Fibroblast of skin of left quadriceps (primary cell): ENCODE measurements around the gene DSTYK.

ENCODE experiments used
- DNase-seq, 2 experiments: peaks; one replicate each; pipeline ENCODE4 v3.0.0-alpha.2; 2013; ENCODE audit warnings: low read depth in 2 of 2

DSTYK gene

DNA sequence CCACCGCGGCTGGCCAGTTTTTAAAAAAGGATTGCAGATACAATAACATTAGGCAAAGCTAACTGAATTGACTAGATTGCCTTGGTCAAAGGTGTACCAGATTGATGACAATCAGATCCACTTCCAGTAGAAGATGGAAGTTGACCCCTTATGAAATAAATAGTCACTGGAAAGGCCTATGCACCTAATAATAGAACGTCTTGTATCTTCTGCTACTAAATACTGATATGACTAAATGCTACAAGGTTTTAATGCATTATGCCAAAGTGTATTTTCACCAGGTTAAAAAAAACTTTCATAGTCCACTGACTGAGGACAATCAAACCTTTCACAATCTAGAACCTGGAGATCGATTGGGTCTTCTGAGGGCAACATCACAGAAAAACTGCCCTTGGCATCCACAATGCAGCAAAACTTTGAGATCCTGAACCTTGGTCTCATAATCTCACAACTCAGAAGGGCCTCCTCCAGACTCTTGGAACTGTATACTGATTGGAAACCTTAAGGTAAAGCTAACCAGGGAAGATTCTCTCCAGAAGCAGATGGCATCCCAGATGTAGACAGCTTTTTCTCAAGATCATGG lies 82.0 kb downstream of the DSTYK start:
- no peak for DNase-seq

DNA sequence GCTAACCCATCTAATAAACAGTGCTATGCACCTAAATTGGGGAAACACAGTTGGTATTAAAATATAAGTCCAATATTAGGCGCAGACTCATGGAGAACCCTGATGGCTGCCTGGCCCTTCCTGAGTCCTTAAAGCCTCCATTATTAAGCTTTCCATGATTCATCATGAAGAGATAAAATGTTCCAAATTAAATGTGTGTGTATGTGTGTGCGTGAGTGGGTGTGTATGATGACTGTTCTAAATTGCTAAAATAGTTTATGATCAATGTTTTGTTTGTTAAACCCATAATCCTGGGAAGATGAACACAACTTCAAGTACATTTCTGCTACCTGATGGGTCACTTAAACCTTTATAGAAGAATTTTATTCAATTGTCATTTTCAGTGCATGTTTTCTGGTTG lies 83.5 kb downstream of the DSTYK start:
- no peak for DNase-seq

DNA sequence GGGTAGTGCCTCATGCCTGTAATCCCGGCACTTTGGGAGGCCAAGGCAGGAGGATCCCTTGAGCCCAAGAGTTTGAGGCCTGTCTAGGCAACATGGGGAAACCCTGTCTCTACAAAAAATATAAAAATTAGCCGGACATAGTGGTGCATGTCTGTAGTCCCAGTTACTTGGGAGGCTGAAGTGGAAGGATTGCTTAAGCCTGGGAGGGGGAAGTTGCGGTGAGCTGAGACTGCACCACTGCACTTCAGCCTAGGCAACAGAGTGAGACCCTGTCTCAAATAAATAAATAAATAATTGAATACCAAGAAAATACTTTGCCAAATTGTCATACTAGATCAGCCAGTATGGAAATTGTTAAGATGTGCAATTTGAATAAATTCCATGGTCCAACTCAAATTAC lies 83.9 kb downstream of the DSTYK start:
- no peak for DNase-seq

DNA sequence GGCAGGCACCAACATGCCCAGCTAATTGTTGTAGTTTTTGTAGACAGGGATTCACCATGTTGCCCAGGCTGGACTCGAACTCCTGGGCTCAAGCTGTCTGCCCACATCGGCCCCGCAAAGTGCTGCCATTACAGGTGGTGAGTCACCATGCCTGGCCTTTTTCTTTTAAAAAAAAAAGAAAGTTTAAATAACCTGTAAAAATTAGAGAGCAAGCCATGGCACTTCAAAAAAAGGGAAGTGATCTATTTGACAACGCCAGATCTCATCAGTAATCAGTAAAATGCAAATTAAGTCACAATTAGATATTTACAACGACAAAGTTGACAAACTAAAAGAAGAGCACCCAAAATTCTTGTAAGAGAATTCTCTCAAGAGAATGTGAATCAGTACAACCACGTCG lies 86.8 kb downstream of the DSTYK start:
- no peak for DNase-seq

DNA sequence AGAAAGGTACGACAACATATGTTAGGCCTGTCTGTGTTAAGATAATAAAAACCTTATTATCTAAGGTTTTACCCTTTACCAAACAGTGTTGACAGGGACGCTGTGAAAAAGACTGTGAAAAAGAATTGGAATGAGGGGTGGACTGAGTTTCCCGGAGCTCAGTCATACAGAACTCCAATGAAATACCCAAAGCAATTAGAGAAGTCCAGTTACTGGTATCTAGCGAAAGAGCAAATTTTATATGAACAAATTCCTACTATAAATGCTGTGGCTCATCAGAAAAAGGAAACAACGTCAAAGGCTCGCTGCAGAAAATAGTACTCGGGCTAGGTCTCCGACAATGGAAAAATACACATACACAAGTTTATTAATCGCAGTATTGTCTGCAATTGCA lies 89.0 kb downstream of the DSTYK start:
- no peak for DNase-seq

DNA sequence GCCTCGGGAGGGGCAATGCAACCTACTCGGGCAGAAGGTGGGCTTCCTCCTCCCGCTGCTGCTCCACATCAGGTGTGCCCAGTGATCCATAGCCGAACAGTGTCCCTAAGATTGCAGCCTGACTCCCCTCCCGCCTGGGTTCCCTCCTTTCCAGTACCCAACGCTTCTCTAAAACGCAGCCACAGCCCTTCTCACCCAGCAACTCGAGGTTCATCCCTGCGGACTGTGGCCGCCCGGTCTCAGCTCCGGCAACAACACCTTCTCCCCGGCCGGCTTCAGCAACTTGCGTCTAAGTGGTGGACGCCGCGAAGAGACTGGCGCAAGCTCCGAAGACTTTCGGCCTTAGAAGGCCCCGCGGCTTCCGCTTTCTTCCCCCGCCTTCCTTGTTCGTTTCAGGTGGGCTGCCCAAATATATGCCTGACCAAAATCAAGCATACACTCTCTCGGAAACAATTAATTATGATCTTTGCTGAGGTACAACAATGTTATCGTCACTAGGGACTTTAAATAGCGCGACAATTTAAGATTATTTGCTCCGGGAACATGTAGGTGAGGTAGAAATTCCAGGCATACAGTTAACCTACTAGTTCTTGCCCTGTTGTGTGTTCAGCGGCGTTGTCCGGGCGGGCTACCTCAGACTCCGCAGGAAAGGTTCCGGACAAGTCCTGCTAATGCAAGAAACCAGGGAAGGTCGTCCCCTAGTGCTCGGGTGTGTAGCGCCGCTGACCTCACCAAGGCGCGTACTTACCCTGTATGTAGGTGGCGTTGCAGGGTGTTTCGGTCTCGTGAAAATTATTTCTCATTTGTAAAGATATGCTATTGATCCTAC lies 89.6 kb downstream of the DSTYK start, which contains the start of gene RBBP5:
Gene RBBP5 (minus strand): TSS at position 319 of the 829 bp plus-strand sequence. CDS start 105 bp downstream, at position 214.
- DNase-seq, result peak; percentile 95

DNA sequence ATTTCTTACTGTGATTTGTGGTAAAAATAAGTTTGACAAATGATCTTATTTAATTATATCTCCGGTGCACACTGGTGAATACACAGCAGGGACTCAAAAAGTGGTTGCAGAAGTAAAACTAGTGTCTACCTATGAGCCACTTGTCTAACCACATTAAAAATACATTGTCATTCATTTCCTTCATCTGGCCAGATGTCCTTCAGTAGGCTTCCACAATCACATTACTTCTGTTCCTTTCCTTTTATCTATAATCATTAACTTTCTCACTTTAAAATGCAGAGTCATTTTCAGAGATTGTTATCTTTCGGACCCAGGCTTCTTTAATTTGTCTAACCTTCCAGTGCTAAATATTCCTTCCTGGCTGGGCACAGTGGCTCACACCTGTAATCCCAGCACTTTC lies 92.8 kb downstream of the DSTYK start:
- DNase-seq, result no peak

DNA sequence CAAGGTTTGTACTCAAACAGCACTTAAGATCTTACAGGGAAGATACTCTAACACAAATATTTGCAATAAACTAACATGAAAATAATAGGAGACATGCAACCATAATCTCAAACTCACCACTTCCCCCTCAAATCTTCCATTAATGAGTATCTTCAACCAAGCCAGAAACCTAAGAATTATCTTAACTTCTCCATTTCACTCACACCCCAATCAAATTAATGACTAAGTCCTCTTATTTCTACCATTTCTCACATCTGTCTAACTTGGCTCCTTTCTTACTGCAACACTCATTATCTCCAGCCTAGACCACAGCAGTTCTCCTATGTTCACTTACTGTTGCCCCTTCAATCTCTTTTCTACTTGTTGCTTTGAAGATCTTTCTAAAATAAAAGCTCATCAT lies 100.1 kb downstream of the DSTYK start:
- no peak for DNase-seq

DNA sequence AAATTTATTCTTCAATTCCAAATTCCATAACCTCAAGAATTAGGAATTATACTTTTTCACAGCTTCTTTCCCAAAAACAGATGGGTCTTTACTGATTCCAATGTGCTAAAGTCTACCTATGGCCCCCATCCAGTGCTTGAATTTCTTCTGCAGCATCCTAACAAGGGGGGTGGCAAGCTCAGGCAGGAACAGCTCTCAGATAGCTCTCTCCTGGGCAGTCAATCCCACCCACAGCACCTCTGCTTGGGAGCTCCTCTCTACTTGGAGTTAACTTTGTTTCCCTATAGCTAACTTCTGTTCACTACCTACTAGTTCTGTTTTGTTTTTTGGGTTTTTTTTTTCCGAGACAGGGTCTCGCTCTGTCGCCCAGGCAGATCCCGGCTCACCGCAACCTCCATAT lies 101.8 kb downstream of the DSTYK start:
- DNase-seq, result no peak

DNA sequence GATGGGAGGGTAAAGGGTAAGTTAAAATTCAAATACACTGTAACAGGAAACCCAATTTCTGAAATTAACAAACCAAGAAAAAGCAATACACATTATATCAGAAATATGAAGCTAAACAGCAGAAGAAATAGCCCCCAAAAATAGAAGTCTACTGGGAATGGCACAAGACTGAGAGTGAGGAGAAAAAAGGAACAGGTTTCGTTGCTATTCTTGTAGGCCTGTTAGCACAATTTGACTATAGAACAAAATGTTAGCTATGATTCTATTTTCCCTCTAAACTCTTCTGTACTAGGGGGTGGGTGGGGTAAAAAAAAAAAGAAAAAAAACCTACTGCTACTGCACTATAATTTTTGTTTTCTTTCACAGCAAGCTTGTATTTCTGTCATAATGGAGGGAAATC lies 102.2 kb downstream of the DSTYK start:
- DNase-seq, result no peak

DNA sequence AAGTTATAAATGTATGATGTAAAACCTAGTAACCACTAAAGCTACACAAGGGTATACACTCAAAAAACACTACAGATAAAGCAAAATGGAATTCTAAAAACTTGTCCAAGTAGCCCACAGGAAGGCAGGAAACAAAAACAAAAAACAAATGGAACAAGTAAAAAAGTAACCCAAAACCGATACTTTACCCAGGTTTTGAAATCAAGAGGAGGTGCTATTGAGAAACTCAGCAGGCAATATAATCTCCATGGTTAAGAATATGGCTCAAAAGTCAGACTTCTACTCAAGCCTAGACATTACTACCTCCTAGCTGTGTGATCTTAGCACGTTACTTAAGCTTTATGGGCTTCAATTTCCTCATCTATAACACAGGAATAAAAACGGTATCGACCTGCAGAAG lies 103.0 kb downstream of the DSTYK start:
- DNase-seq, result no peak

DNA sequence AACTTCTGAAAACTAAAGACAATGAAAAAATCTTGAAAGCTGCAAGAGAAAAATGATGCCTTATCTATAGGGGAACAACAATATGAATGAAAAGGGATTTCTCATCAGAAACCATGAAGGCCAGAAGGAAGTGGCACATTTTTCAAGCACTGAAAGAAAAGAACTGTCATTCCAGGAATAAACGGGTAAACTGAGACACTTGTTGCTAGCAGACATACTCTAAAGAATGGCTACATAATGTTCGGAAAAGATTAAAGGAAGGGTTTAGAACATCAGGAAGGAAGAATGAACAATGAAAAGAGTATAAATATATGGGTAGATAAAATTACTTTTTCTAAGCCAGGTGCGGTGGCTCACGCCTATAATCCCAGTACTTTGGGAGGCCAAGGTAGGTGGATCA lies 104.2 kb downstream of the DSTYK start:
- DNase-seq, result no peak

DNA sequence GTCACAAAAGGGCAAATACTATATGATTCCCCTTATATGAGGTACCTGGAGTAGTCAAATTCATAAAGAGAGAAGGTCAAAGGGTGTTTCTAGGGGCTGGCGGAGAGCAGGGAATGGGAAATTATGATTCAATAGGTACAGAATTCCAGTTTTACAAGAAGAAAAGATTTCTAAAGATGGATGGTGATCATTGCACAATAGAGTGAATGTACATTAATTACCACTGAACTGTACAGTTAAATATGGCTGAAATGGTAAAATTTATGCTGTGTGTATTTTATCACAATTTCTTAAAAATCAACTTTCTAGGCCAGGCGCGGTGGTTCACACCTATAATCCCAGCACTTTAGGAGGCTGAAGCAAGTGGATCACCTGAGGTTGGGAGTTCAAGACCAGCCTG lies 109.1 kb downstream of the DSTYK start:
- DNase-seq, result no peak

DNA sequence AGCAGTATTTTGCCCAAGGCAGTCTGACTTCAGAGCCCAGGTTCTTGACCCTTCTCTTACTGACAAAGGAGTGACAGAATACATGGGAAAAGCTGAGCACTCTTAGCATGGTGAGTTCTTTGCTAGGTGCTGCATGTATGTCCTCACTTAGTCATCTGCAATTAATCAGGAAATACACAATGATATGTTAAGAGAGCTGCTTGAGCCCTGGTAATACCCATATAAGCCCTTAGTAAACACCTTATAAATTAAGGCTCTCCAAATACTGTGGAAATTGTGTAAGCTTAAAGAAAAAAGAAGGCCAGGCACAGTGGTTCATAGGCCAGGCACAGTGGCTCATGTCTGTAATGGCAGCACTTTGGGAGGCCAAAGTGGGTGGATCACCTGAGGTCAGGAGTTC lies 113.3 kb downstream of the DSTYK start:
- DNase-seq, result no peak

DNA sequence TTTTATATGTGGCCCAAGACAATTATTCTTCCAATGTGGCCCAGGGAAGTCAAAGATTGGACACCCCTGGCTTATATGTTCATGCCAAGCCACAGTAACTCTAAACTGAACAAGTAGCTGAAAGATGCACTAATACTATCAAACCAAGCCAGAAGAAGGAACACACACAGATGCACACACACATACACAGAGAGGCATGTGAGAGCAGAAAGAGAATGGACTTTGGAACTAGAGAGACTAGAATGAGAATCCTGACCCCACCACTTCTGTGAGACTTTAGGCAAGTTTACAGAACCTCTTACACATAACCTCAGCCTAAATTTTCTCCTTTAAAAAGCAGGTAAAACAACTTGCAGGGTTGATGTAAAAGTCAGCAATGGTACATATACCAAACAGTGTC lies 116.1 kb downstream of the DSTYK start:
- no peak for DNase-seq
